ENCODE measurements around the gene GNA14.
"Not testable (repeated sequence)": the region's sequence is repeated elsewhere in the genome, so short reads cannot be mapped to it uniquely, and the experiment has no call there.

Gene GNA14

DNA sequence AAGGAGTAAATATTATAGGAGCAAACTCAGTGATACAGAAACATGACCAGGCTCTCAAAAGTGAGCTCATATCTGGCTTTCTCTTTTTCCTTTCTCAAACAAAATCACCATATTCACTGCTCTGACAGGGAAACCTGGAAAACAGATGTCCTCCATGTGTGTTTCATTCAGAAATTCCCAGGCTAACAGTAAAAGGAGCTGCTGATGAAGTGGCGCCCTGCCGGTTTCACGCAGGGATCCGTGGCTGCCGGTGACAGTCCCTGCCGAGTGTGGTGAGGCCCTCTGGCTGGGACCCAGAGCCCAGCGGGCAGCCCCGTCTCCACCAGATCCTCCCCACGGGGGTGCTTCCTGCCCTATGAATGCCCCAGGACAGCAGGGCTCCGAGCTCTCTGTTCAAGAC is 208.1 kb downstream of the GNA14 start:
- no peak for DNase-seq

DNA sequence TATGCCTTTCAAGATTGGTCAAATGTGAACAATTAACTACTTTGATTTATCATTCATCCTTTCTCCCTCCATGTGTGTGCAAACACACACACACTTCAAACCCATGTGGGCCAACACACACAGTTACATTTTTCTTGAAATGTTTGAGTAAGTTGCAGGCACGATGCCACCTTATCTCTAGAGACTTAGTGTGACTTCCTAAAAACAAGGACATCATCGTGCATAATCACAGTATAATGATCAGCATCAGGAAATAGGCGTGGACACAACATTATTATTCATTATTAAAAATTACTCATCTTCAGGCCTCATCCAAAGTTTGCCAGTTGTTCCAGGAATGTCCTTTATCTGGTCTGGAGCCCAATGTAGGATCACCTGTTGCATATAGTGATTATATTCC is 209.5 kb downstream of the GNA14 start:
- no peak for DNase-seq

DNA sequence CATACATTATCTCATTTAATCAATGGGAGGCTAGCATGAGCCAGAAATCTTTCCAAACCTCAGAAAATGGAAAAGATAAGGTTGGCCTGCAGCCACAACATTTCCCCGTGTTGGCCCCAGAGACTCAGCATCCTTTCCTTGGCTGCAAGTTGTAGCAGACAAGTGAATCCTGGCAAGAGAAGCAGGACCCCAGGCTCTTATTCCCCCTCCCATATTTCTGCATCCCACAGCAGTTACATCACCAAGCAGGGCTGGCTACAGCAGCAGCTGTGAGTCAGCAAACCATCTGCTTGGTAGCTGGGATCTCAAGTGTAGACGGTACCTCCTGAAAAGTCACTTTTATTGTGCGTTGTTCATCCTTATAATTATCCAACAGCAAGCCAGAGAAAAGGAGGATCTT is 212.4 kb downstream of the GNA14 start:
- DNase-seq, result no peak

DNA sequence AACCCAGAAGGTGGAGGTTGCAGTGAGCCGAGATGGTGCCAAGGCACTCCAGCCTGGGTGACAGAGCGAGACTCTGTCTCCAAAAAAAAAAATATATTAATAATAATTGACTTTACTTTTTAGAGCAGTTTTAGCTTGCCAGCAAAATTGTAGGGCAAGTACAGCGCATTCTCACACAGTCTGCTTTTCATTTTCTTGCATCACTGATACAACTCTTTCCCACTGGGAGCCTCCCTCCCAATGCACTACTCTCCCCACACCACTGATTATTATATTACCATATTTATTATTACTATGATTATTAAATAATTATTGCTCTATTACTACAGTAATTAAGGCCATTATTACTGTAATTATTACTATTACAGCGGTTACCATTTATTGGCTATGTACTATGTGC is 212.8 kb downstream of the GNA14 start:
- no peak for DNase-seq

DNA sequence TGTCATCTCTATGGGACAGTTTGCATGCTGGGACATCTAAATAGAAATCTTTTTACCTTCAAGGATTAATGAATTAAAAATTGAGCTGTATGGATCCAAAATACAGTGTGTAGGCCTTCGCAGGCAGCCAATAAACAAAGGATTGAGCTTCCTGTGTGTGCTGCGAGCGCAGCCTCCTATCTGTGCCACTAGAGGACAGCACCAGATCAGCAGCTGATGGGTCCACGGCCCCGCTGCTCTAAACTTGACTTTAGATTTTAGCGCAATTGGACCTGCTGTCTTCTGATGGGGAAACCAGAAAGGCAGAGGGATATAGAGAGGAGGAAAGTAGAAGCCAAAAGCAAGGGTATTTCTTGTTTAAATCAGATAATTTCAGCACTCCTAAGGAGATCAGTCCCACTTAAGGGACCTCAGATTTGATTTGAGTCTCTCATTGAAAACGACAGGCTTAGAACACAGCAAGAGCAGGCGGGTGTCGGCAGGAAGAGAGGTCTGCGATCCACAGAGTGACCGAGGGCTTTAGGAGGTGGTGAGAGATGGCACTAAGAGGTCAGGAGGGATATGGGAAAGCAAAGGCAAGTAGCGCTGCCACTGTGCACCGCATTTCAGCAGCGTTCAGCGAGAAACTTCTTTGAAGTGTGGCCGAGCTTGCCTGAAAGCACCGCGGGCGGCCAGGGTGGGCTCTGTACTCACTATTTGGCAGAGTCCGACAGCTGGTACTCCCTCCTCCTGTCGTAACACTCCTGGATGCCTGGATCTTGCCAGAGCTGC is 214.3 kb downstream of the GNA14 start:
- peak; percentile 27 to 33 for DNase-seq

DNA sequence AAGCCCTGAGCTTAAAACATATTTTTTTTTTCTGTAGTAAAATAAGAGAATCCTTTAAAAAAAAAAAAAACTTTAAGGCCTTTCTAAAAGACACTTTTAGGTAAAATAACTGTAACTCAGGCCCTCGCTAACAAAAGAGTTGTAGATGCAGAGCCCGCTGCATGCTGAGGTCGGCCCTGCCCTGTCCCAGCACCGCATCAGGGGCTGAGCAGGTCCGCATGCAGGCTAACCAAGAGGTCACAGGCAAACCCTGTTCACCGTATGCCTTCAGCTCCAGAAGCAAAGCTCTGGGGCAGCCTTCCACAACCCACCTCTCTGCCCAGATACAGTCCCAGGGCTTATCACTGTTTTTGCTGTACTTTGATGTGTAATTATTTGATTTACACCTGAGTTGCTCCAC is 216.1 kb downstream of the GNA14 start:
- no peak for DNase-seq

DNA sequence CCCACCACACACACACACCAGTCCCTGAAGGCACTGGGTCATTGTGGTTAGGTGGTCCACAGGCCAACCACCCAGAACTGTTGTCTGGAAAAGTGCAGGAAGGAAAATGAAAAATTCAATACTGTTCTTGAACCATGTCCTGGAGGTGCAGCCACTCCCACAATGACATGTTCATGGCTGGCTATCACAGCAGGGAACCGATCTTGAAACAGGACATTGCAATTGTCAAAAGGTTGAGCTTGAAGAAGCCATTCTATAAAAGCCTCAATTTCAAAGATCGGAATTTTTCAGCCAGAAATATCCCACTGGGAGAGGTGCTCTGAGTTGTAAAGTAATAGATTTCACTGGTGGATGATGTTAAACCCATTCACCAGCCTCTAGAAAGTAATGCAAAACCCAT is 218.2 kb downstream of the GNA14 start:
- DNase-seq, result no peak

DNA sequence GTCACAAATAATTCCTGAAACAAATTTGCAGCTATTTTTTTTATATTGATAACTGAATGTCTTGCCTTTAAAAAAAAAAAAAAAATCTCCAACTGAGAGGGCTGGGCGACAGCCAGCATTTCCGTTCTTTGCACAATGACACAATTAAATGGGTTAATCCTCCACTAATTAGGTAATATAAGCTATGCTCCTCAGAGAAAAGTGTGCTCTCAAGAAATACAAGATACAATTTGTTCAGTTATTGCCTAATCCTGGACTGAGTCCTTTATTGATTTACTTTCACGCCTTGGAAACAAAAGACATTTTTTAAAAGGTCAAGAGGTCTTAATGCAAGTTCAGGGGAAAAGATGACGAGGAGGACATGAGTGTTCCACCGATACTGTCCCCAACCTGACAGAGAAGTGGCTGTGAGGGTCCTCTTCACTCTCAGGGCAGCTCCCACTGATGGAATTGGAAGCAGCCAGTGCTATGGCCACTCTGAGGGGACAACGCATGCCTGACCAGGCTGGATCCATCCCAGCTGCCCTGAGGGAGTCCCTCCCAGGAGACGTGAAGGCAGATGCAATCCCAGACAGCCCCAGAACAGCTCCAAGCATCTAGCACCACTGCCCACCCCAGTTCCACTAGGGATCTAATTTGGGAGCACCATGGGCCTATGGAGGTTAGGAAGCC is 220.7 kb downstream of the GNA14 start:
- DNase-seq, result no peak

DNA sequence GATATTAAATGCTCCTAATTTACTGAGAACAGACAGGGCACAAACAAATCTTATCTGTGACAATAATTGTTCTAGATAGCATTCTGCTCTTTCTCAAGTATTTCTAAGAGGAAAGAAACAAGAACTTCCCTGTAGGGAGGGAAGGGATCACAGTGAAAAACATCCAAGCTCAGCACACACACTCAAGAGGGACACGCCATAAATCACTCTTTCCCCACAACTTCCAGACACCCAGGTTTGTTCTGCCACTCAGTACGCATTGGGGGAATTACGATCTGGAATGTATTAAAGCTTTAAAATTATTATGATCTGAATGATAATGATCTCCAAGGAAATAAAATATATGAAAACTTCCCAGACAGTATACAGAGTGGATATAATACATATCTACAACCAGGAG is 221.4 kb downstream of the GNA14 start:
- no peak for DNase-seq

DNA sequence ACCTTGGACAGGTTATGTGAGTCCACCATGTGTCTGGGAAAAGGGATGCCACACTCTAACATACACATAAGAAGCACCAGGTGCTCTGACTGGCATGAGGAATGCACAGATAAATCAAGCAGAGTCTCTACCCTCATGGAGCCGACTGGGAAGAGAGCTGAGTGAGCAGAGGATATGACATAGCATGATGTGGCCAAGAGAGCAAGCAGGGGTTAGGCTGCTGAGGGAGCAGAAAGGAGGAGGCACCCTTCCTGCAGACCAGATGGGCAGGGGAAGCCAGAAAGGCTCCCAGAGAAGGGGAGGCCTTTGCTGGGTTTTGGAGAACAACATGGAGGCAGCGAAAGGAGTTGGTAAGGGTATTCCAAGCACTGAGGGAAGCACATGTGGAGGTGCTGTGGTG is 223.1 kb downstream of the GNA14 start:
- no peak for DNase-seq

DNA sequence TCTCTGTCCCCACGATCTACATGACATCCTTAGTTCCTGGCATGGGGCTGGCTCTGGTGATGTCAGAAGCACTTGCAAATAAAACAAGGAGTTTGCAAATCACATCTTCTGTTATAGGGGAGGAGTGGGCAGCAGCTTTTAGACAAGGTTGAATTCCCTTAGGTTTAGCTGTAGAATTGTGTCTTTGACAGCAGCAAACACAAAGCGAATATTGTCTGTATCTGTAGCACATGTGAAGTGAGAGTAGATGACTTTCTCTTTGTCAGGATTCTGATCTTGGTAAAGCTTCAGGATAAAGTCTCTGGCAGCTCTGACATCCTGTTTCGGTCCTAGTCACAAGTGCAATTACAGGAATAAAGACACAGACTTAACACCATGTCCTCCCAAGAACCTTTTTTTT is 224.3 kb downstream of the GNA14 start:
- no peak for DNase-seq

DNA sequence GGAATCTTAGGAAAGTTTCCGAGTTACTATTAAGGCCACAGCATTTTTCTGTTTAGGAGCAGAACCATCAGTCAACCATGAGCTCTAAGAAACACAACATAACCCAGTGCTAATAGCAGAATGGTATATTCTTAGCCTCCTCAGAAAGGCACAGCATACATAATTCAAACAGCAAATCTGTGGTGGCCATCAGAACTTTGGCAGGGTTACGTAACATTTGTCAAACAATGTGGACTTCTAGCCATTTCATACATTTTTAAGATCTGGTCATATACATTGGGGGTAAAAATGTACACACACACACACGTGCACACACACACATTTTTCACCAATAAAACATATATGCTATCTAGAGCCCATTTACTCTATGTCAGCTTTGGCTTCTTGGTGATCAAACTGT is 225.2 kb downstream of the GNA14 start:
- DNase-seq, result no peak

DNA sequence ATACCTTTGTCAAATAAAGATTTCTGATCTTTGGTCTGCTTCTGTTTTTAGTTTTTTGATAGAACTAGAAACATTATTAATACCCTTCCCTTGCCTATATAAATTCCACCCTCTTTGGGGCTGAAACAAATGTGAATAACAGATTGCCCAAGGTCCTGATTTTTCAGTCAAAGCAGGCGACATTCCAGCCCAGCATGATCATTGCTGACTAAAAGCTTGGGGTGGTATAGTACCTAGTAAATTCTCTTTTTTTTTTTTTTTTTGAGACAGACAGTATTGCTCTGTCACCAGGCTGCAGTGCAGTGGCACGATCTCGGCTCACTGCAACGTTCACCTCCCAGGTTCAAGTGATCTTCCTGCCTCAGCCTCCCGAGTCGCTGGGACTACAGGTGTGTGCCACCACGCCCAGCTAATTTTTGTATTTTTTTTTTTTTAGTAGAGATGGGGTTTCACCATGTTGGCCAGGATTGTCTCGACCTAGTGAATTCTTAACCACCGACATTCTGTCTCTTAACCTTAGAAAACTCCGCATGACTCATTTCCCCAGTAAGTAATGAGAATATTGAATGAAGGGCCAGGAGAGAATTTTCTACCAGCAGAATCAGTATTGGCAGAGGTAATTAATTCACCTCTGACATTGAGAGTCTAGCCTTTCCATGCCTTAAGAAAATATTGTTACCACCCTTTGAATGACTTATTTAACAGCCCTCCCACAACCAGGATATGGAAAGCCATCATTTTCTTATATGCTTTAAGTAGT is 226.4 kb downstream of the GNA14 start:
- no peak for DNase-seq

DNA sequence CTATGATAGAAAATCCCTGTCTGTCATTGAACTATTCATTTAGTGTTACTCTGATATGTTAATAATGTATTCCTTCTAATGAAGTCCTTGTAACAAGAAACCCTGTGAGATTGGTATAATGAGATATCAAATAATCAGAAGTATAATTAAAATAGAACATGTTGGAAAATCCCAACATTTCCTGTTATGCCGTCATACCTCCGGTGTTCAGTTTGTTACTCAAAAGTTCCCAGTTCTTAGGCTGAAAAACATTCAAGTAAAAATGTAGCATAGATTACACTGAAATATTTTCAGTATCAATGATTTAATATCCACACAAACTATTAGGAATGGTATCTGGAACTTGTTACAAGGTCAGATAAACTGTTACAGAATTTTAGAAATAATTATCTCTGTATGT is 227.5 kb downstream of the GNA14 start:
- DNase-seq, result no peak

DNA sequence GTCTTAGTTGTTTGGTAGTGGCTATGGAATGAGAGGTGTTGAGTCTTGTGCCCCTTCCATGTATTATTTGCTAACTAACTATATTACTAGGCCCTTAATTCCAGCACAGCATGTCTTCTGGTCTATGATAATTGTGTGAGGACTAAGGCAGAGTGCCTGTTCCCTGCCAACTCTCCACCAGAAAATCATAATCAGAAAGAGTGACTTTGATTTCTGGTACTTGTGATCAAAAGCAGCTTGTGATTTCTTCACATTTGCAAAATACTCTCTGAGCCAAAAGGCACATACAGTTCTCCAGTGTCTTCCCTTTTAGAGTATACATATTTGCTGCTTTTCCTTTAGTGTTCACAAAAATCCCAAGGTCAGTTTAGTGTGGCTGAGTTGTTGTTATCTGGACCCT is 229.9 kb downstream of the GNA14 start:
- no peak for DNase-seq

DNA sequence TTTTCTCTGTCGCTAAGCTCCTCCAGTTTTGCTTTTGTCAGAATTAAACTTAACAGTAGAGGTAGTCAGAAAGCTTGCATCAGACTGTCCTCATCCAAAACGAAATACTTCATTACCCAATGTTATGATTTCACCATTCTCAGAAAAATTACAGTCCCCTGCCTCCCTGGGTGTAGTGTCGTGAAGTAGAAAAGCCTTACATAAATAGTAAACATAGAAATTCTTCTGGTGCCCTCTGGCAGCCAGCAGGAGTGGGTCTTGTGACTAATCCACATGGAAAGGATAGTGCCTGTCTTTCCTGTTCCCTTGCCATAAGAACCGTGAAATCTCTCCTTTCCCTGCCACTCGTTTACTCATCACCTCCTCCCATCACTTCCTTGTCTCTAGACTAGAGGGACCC is 230.6 kb downstream of the GNA14 start:
- DNase-seq, result no peak

DNA sequence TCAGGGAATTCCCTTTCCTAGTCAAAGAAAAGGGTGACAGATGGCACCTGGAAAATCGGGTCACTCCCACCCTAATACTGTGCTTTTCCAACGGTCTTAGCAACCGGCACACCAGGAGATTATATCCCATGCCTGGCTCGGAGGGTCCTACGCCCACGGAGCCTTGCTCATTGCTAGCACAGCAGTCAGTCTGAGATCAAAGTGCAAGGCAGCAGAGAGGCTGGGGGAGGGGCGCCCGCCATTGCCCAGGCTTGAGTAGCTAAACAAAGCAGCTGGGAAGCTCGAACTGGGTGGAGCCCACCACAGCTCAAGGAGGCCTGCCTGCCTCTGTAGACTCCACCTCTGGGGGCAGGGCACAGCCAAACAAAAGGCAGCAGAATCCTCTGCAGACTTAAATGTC is 239.6 kb downstream of the GNA14 start:
- not testable (repeated sequence) for DNase-seq

DNA sequence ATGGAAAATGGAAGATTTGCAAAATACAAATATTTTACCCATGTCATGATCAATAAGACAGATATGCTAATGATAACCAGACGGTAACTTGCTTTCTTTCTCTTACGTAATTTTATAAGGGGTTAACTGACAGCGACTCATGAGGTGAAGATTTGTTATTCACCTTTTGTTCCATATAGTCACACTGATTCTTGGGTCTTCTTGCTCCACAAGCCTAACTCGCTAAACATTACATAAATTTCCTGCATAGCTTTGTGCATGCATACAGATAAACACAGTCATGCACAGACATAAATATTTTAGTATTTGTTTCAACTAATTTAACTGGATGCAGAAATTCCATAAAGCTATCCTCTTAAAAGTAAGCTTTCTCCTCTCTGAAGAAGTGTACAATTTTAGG is 244.9 kb downstream of the GNA14 start:
- DNase-seq, result no peak

DNA sequence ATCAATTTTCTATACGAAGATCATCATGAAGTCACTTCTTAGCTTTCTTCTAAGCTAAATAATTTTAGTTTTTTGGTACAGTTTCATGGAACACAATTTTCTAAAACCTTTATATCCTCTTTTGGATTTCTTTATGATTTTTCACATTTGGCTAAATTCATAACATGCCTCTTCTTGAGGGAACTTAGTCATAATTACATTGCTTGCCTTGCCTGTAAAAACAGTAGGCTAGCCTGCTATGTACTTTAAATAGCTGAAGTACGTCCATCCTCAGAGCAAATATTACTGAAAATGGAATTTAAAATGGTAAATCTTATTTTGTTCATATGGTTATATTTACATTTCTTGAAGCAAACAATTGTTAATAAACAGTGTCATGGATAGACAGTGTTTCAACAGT is 245.8 kb downstream of the GNA14 start:
- DNase-seq, result no peak

DNA sequence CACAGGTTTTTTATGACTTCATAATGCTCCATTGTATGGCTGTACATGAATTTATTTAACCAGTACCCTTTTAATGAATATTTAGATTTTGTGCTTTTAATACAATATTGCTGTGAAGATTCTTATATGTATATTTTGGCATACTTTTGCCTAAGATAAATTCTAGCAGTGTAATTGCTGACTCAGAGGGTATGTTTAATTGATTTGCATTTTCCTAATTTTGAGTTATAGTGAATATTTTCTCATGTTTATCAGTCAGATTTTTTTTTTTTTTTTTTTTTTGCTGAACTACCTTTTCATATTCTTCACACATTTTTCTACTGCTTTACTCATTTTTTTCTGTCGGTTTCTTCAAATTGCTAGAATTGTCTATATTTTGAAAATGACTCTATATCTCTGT is 248.2 kb downstream of the GNA14 start:
- no peak for DNase-seq

DNA sequence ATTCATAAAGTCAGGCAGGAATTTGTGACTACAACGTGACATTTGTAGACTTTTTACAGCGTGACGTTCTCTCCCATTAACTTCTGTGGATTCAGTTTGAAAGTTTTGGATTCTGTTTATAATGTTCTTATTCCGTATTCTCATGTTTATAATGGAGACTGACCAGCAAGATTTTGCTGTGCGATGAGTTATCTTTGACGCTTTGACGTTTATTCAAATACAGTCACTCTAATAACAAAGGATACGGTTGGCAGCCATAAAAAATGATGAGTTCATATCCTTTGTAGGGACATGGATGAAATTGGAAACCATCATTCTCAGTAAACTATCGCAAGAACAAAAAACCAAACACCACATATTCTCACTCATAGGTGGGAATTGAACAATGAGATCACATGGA is 249.5 kb downstream of the GNA14 start:
- DNase-seq, result not testable (repeated sequence)

DNA sequence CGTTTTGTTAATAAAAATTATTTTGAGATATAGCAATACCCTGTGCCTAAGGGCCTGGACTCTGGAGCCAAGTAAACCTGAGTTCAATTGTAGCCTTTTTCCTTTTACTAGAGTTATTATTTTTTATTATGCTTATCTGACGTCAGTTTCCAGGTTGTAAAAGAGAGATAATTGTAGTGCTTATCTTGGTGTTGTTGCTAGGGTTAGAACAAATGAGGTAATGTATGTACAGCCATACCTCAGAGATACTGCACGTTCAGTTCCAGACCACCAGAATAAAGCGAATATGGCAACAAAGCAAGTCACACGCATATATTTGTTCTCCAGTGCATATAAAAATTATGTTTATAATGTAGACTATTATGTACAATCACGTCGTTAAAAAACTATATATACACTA is 255.8 kb downstream of the GNA14 start:
- DNase-seq, result no peak

DNA sequence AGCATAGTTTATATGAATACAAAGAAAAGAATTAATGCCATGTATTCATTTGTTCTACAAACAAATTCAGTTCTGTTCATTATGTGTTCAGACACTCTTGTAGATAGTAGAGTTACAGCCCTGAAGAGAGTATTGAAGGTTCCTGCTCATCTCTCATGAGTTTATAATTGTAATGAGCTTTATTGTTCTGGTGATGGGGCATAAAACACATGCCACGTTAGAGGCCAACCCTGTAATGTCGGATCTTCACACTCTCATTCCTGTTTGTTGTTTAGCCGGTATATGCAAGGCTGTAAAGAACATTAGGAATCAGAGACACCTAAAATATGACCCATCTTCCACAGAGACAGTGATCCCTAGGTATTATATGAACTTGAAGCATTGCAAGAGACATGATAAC is 256.3 kb downstream of the GNA14 start:
- DNase-seq, result no peak

DNA sequence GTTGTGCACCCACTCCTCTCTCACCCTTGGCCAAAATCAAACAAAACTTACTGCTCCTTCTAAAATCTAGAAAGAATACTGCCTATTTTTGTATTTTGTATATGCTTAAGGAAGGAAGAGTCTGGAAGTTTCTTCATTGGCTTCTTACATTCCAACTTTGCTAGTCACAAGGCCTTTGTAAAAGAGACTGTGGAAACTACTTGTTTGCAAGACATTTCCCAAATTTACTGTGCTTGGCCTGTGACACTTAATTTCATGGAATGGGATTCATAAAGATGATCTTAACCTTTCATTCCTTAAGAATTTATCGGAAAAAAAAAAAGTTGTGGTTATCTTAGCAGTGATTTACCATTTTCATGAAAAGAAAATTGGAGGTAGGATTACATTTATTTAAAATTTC is 261.9 kb downstream of the GNA14 start:
- no peak for DNase-seq

All from activated CD4-positive, alpha-beta T cell treated with anti-CD3 and anti-CD28 coated beads, Interleukin-2, amount 50 U/mL, for 4 hours (primary cell).